HL-60 (cell line): Measurements from ENCODE around the gene SNRNP70.

Experiments
- DNase-seq, 2 experiments: peaks; one replicate each; pipeline ENCODE4 v3.0.0-alpha.2; 2010 to 2020; ENCODE audit warnings: low read depth in 1 of 2, low spot score in 1 of 2
- H3K27ac ChIP-seq: fragments of 250-450 bp; sonication (Bioruptor Pico); replicated peaks from 2 replicates; pipeline ENCODE4 v1.5.1; 2020; ENCODE audit warnings: mild to moderate bottlenecking, moderate library complexity
- H3K27me3 ChIP-seq: fragments of 250-450 bp; sonication (Bioruptor Pico); 2 replicates; pipeline ENCODE4 v1.5.1; 2021; ENCODE audit warnings: mild to moderate bottlenecking, moderate library complexity; ENCODE audit not compliant: insufficient read depth, poor library complexity, severe bottlenecking
- H3K4me3 ChIP-seq: replicated peaks from 2 replicates; pipeline ENCODE4 v1.5.1; 2011; ENCODE audit warnings: mild to moderate bottlenecking, control low read depth, low read length; ENCODE audit not compliant: insufficient read depth
- CTCF ChIP-seq: IDR thresholded peaks from one replicate; pipeline ENCODE4 v1.5.1; 2011; ENCODE audit warnings: low read length, control low read depth, inconsistent platforms; ENCODE audit not compliant: insufficient read depth
- GABPA ChIP-seq: IDR thresholded peaks from 2 replicates; pipeline ENCODE4 v1.6.1; 2012; ENCODE audit warnings: low read depth
- POLR2AphosphoS5 ChIP-seq: IDR thresholded peaks from 2 replicates; pipeline ENCODE4 v1.6.1; 2012; ENCODE audit warnings: low read depth
- SPI1 ChIP-seq: IDR thresholded peaks from 2 replicates; pipeline ENCODE4 v1.6.1; 2012; ENCODE audit warnings: low read depth, mild to moderate bottlenecking, borderline replicate concordance
- TF ChIP-seq, protein P1 (sequence below): IDR thresholded peaks from 2 replicates; pipeline ENCODE4 v1.6.1; 2012; ENCODE audit warnings: low read depth; ENCODE audit not compliant: insufficient replicate concordance

Gene SNRNP70

DNA sequence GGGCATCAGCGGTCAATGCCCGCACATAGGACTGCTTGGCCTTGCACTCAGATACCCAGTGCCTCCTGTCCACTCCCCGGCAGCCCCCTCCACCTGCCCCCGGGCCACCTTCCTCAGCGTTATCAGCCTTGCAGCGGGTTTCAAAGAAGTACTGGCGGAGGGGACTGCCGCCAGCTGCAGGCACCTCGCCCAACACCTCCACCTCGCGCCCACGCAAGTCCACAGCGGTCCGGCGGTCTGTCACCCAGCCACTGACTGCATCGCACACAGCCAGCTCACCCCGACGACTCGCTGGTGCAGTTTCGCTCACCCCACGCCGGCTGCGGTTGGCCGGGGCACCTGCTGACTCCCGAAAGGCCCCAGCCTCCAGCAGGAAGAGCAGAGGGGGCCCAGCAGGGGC is 23.8 kb upstream of the SNRNP70 start:
- Histone ChIP-seq H3K27me3 (peaks cover 75% of the 10 kb centered on the region), H3K27ac (no peak overlapping the region), H3K4me3 (no peak overlapping the region)
- DNase-seq, result no peak
- TF ChIP-seq POLR2AphosphoS5 (no peak), SPI1 (no peak), GABPA (no peak), CTCF (no peak)
- TF ChIP-seq, protein P1, sequence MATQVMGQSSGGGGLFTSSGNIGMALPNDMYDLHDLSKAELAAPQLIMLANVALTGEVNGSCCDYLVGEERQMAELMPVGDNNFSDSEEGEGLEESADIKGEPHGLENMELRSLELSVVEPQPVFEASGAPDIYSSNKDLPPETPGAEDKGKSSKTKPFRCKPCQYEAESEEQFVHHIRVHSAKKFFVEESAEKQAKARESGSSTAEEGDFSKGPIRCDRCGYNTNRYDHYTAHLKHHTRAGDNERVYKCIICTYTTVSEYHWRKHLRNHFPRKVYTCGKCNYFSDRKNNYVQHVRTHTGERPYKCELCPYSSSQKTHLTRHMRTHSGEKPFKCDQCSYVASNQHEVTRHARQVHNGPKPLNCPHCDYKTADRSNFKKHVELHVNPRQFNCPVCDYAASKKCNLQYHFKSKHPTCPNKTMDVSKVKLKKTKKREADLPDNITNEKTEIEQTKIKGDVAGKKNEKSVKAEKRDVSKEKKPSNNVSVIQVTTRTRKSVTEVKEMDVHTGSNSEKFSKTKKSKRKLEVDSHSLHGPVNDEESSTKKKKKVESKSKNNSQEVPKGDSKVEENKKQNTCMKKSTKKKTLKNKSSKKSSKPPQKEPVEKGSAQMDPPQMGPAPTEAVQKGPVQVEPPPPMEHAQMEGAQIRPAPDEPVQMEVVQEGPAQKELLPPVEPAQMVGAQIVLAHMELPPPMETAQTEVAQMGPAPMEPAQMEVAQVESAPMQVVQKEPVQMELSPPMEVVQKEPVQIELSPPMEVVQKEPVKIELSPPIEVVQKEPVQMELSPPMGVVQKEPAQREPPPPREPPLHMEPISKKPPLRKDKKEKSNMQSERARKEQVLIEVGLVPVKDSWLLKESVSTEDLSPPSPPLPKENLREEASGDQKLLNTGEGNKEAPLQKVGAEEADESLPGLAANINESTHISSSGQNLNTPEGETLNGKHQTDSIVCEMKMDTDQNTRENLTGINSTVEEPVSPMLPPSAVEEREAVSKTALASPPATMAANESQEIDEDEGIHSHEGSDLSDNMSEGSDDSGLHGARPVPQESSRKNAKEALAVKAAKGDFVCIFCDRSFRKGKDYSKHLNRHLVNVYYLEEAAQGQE, result no peak

DNA sequence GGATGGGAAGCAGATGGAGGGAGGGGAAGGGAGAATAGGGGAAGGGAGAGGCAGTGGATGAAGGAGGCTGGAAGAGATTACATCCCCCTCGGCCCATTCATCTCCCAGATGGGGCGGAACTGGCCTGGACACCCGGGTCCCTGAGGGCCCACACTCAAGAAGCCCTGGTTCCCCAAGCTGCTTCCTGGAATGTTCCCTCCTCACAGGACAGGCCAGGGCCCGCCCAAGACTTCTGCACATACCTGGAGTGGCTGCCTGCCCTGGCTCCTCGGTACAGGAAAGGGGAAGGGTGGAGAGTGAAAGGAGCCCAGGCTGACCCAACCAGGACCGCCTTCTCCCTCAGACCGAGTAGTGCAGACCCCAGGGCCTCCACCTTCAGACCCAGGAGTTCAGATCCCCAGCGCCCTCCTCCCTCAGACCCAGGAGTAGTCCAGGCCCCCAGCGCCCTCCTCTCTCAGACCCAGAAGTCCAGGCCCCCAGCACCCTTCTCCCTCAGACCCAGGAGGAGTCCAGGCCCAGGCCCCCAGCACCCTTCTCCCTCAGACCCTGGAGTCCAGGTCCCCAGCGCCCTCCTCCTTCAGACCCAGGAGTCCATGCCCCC is 21.1 kb upstream of the SNRNP70 start:
- DNase-seq, result no peak
- Histone ChIP-seq H3K27me3 (peaks cover 61% of the 10 kb centered on the region), H3K27ac (no peak overlapping the region), H3K4me3 (no peak overlapping the region)
- TF ChIP-seq GABPA, result no peak
- TF ChIP-seq SPI1, result no peak
- TF ChIP-seq CTCF, result no peak
- no peak for TF ChIP-seq POLR2AphosphoS5
- TF ChIP-seq, protein P1, result no peak

DNA sequence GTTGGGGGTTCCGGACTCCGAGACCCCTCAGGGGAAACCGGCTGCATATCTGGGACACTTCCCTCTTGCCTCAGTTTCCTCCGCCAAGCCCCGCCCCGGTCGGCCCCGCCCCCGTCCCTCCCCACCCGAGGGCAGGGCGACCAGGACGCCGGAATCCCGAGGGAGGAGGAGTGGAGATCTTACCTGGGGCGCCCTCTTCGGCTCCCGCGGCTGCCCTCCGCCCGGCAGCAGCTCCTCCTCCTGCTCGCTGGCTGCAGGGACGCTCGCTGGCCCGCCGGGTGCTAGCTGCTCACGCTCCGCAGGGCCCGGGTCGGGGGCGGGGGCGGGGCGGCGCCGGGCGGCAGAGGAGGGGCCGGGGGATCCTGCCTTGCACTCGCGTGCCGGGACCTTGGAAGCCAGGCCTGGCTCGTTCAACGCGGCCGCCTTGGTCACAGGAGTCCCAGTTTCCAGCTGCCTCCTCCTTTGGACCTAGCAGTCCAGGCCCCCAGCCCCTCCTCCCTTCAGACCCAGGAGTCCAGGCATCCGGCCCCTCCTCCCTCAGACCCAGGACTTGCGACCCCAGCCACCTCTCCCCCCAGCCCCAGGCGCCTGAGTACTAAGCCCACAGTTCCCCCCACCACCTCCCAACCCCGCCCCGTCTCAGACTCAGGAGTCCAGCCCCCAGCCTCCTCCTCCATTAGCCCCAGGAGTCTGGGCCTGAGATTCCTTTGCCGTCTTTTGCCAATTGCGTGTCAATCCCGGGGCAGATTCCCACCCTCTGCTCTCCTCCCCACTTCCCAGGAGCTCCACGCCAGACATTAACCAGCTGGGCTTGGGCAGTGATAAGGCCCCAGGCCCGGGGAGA is 20.3 kb upstream of the SNRNP70 start, which contains the start of gene NTF4:
Gene NTF4 (minus strand): TSS at position 51 of the 844 bp plus-strand sequence. CDS start 2,821 bp downstream, outside the sequence.
- no peak within 1 kb of the TSS for H3K27ac ChIP-seq
- H3K27me3 ChIP-seq, result peaks cover 56% of the 10 kb centered on the region
- H3K4me3 ChIP-seq, result no peak within 1 kb of the TSS
- no peak for DNase-seq
- no peak for TF ChIP-seq CTCF
- no peak for TF ChIP-seq GABPA
- TF ChIP-seq POLR2AphosphoS5, result no peak
- TF ChIP-seq SPI1, result no peak
- TF ChIP-seq, protein P1, result no peak
